ENCODE data around the gene DIS3L2. TPM values are rescaled to one million over a fixed set of nuclear protein-coding genes. Genes with fewer than 3 reads are reported as not detected.

Gene DIS3L2
- total RNA-seq (2012; rRNA removed) (16.7 and 19.2 TPM in 2 replicates), polyA plus RNA-seq (2012; rRNA removed) (14.7 and 15.8 TPM in 2 replicates), Bru-seq, nascent RNA (percentile 76 among the genes with signal in this experiment), BruChase-seq, experiment 1, labeled RNA remaining after a 6-hour chase (percentile 61 among the genes with signal in this experiment), BruChase-seq, experiment 2, labeled RNA remaining after a 2-hour chase (percentile 61 among the genes with signal in this experiment)
- 9.6 and 10.0 TPM in 2 replicates for polyA plus RNA-seq (2012; cell fraction: cytosol; rRNA removed)
- polyA plus RNA-seq (2012; cell fraction: nucleus; rRNA removed; ENCODE audit: low replicate concordance), result 40.4 and 57.3 TPM in 2 replicates
- long read RNA-seq, partial matches to known transcripts, result 7 of 19 reads
- long read RNA-seq, other reads (novel, unspliced or antisense), result 9 of 19 reads

GRCh38 chr2:231961349-231962166 lies at the start of gene DIS3L2:
Gene DIS3L2 (plus strand): TSS chr2:231961713. CDS start chr2:232014928, 53,215 bp downstream.
- H4K20me1 ChIP-seq (ENCODE audit: insufficient read depth, low read length), result no peaks in the 10 kb centered on the region
- H4K8ac ChIP-seq (ENCODE audit: low read depth in 2 of 2, low read length in 2 of 2), result peak within 1 kb of the TSS; percentile 92 to 98
- H3K4me2 ChIP-seq (ENCODE audit: low read depth, low read length), result peak within 1 kb of the TSS; percentile 97
- intact Hi-C loops (cut with micrococcal nuclease) (no loop called here), dilution Hi-C loops (cut with HindIII; ENCODE audit: low sequenced_read_pairs, unreplicated experiment) (no loop called here), in situ Hi-C loops (cut with MboI; ENCODE audit: low sequenced_read_pairs) (no loop called here)
- peak within 1 kb of the TSS; percentile 85 for H3K27ac ChIP-seq (ENCODE audit: insufficient read depth, low read length)
- H2BK5ac ChIP-seq (ENCODE audit: low read depth, low read length, poor library complexity, severe bottlenecking), result peak within 1 kb of the TSS; percentile 84
- peak within 1 kb of the TSS; percentile 81 for H3K14ac ChIP-seq (replicated peaks; ENCODE audit: low read depth, low read length)
- H2AFZ ChIP-seq (replicated peaks; ENCODE audit: low read length, poor library complexity), result peak within 1 kb of the TSS; percentile 96
- no peak within 1 kb of the TSS for H2BK15ac ChIP-seq (ENCODE audit: low read depth, low read length)
- peak within 1 kb of the TSS; percentile 51; the same call in 1 of the 2 replicates for H2BK120ac ChIP-seq (ENCODE audit: low read depth, low read length)
- peak within 1 kb of the TSS; percentile 83 for H3K23ac ChIP-seq (ENCODE audit: low read depth, low read length)
- H3K27me3 ChIP-seq (ENCODE audit: control insufficient read depth, insufficient read depth, low read length), result no peaks in the 10 kb centered on the region
- peak within 1 kb of the TSS; percentile 92 for H4K91ac ChIP-seq (ENCODE audit: insufficient read depth, low read depth, low read length)
- DNase-seq (peak; percentile 70), ATAC-seq (ENCODE audit: low read depth) (peak; percentile 98)
- H3K79me1 ChIP-seq (ENCODE audit: low read depth in 1 of 2, low read length in 2 of 2), result peaks cover 23 to 34% of the 10 kb centered on the region in 2 experiments
- H4K5ac ChIP-seq (ENCODE audit: low read depth, low read length), result peak within 1 kb of the TSS; percentile 78
- BruUV-seq (replicated peaks), result no TSS peak
- H2BK20ac ChIP-seq (ENCODE audit: low read depth, low read length), result no peak within 1 kb of the TSS
- peak within 1 kb of the TSS; percentile 53; the same call in 1 of the 2 replicates for H2AK5ac ChIP-seq (ENCODE audit: low read depth, low read length)
- H3K4me3 ChIP-seq (ENCODE audit: insufficient read depth, low read depth, low read length), result peak within 1 kb of the TSS; percentile 92
- H2AK9ac ChIP-seq (replicated peaks; ENCODE audit: low read depth, low read length, poor library complexity), result peak within 1 kb of the TSS; percentile 87
- peaks cover 3% of the 10 kb centered on the region; the same call in 1 of the 2 replicates for H3K4me1 ChIP-seq (ENCODE audit: control insufficient read depth, insufficient read depth, low read length)
- no peaks in the 10 kb centered on the region for H3K9me1 ChIP-seq (ENCODE audit: insufficient read depth, low read length)
- CTCF ChIA-PET, result no interaction called here
- no peaks in the 10 kb centered on the region for H3K36me3 ChIP-seq (ENCODE audit: control insufficient read depth, insufficient read depth, low read length)
- H3K56ac ChIP-seq (ENCODE audit: extremely low read depth, insufficient read depth, low read length), result peak within 1 kb of the TSS; percentile 47
- POLR2A ChIA-PET (ENCODE audit: unreplicated experiment), result no interaction called here
- WGBS, 2 experiments (ENCODE audit: extremely low coverage in 2 of 2, insufficient read length in 1 of 2), result 0% methylated on average over 39 of the region's 83 CpGs; no CpG with 5 or more reads in 1 of the 2 experiments
- no peaks in the 10 kb centered on the region for H3K9me3 ChIP-seq (ENCODE audit: control insufficient read depth, insufficient read depth, low read length)
- peak within 1 kb of the TSS; percentile 43; the same call in 1 of the 2 replicates for H3K18ac ChIP-seq (ENCODE audit: low read depth, low read length)
- TF ChIP-seq RCOR1 (IDR thresholded peaks at IDR 0.05; ENCODE audit: insufficient replicate concordance, low read length) (no peak), MXI1 (IDR thresholded peaks at IDR 0.05; ENCODE audit: borderline replicate concordance, low read depth, low read length) (peak; percentile 9; the same call in 1 of the 2 replicates), BHLHE40 (IDR thresholded peaks at IDR 0.05; ENCODE audit: low read depth, low read length) (peak; percentile 40; the same call in 1 of the 2 replicates), USF2 (IDR thresholded peaks at IDR 0.05; ENCODE audit: low read depth, low read length) (peak; percentile 10; the same call in 1 of the 2 replicates), SMC3 (IDR thresholded peaks at IDR 0.05; ENCODE audit: low read depth, low read length) (no peak), RFX5 (IDR thresholded peaks at IDR 0.05; ENCODE audit: low read depth, low read length) (no peak), NFE2L2 (IDR thresholded peaks at IDR 0.05; ENCODE audit: low read depth, low read length) (no peak), CHD1 (IDR thresholded peaks at IDR 0.05; ENCODE audit: low read depth, low read length) (no peak), POLR2A (IDR thresholded peaks at IDR 0.05; ENCODE audit: low read depth, low read length) (peak; percentile 20; the same call in 1 of the 2 replicates), MAZ (IDR thresholded peaks at IDR 0.05; ENCODE audit: borderline replicate concordance, low read depth, low read length) (peak; percentile 26; the same call in 1 of the 2 replicates), RAD21 (IDR thresholded peaks at IDR 0.05; ENCODE audit: low read length) (no peak), CTCF (conservative IDR thresholded peaks at IDR 0.05; ENCODE audit: low read depth, low read length) (no peak)
- peak within 1 kb of the TSS; percentile 90 for H3K4ac ChIP-seq (ENCODE audit: low read depth, low read length)
- peak within 1 kb of the TSS; percentile 70 for H3K9ac ChIP-seq (ENCODE audit: low read depth, low read length)
